Upper lobe of left lung (tissue), 4 donors: ENCODE measurements around the gene HPDL.

Experiments used
- EP300 ChIP-seq, 4 donors: sonication (generic); formaldehyde crosslinking; IDR thresholded peaks; one replicate each; pipeline ENCODE4 v1.5.1; 2017; ENCODE audit warnings: antibody characterized with exemption in 4 of 4, control low read depth in 2 of 4
- POLR2A ChIP-seq, 4 donors: fragments of 450-650 bp; IDR thresholded peaks; one replicate each; pipeline ENCODE4 v1.5.1; 2016 to 2017; ENCODE audit warnings: antibody characterized with exemption in 4 of 4, mild to moderate bottlenecking in 2 of 4
- POLR2AphosphoS5 ChIP-seq, 2 donors: sonication (generic); formaldehyde crosslinking; IDR thresholded peaks; one replicate each; pipeline ENCODE4 v1.5.1; 2017; ENCODE audit warnings: antibody characterized with exemption in 2 of 2
- TF ChIP-seq, protein P1 (sequence below), 6 experiments: fragments of 450-650 bp in 4 of 6; fragments of 200-600 bp in 2 of 6; sonication (generic) in 2 of 6; IDR thresholded peaks; one replicate each; pipeline ENCODE4 v1.5.1; 2016 to 2019; ENCODE audit warnings: antibody characterized with exemption in 6 of 6

DNA sequence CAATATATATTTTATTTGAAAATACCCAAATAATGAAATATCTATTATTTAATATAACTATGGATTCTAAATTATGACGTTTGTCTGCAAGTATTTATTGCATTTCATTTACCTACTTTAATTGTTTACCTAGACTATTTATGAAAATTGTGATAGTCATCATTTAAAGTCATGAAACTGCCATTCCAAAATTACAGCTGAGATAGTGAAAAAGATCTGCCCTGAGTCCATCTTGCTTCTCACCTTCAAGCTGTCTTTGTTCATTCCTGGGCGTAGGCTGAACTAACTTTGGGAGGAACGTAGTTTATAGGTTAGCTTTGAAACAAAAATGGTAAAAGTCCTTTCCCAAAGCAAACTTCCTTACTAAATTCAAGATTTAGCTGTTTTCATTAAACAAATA lies 12.4 kb upstream of the HPDL start:
- no peak for TF ChIP-seq POLR2A (IDR thresholded peaks at IDR 0.05)
- TF ChIP-seq, protein P1, sequence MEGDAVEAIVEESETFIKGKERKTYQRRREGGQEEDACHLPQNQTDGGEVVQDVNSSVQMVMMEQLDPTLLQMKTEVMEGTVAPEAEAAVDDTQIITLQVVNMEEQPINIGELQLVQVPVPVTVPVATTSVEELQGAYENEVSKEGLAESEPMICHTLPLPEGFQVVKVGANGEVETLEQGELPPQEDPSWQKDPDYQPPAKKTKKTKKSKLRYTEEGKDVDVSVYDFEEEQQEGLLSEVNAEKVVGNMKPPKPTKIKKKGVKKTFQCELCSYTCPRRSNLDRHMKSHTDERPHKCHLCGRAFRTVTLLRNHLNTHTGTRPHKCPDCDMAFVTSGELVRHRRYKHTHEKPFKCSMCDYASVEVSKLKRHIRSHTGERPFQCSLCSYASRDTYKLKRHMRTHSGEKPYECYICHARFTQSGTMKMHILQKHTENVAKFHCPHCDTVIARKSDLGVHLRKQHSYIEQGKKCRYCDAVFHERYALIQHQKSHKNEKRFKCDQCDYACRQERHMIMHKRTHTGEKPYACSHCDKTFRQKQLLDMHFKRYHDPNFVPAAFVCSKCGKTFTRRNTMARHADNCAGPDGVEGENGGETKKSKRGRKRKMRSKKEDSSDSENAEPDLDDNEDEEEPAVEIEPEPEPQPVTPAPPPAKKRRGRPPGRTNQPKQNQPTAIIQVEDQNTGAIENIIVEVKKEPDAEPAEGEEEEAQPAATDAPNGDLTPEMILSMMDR (IDR thresholded peaks at IDR 0.05): no peak
- TF ChIP-seq POLR2AphosphoS5 (IDR thresholded peaks at IDR 0.05): no peak
- TF ChIP-seq EP300 (IDR thresholded peaks at IDR 0.05): no peak
